H1 (cell line): ENCODE measurements around the gene SFMBT2. TPM values are rescaled to one million over a fixed set of nuclear protein-coding genes. Genes with fewer than 3 reads are reported as not detected.

Experiments
- CTCF ChIA-PET: fragments of 300-600 bp; sonication (Branson Sonifier 250); formaldehyde crosslinking; loops from one replicate; lab custom pipeline; 2021; ENCODE audit not compliant: partially characterized antibody; lab: Charles Lee
- POLR2A ChIA-PET: fragments of 300-600 bp; sonication (Branson Sonifier 250); formaldehyde crosslinking; loops from one replicate; lab custom pipeline; 2021; ENCODE audit warnings: inconsistent platforms; ENCODE audit not compliant: partially characterized antibody; lab: Charles Lee
- DNase-seq, 2 experiments: peaks; one replicate each; pipeline versions ENCODE4 v3.0.0 to v3.0.0-alpha.2; 2010 to 2022; ENCODE audit warnings: low spot score in 2 of 2, low read depth in 1 of 2, mixed read lengths in 1 of 2
- FAIRE-seq: peaks from 2 replicates; lab custom pipeline; 2011; peaks lifted over from hg19 to GRCh38; lab: Jason Lieb, UNC
- H2AFZ ChIP-seq: 2 replicates; pipeline ENCODE4 v1.8.1; 2012; ENCODE audit warnings: low read length, inconsistent platforms
- H2AK5ac ChIP-seq: 2 replicates; pipeline ENCODE4 v1.6.1; 2013; ENCODE audit warnings: low read depth, low read length
- H2BK120ac ChIP-seq: replicated peaks from 2 replicates; pipeline ENCODE3; 2013; ENCODE audit warnings: low read depth, low read length, inconsistent platforms
- H2BK12ac ChIP-seq: 2 replicates; pipeline ENCODE4 v1.6.1; 2013; ENCODE audit warnings: low read depth, low read length
- H2BK15ac ChIP-seq: 2 replicates; pipeline ENCODE4 v1.6.1; 2013; ENCODE audit warnings: low read length
- H2BK20ac ChIP-seq: 2 replicates; pipeline ENCODE4 v1.6.1; 2013; ENCODE audit warnings: low read length
- H2BK5ac ChIP-seq: 2 replicates; pipeline ENCODE4 v1.6.1; 2013; ENCODE audit warnings: low read depth, low read length
- H3K14ac ChIP-seq: 2 replicates; pipeline ENCODE4 v1.6.1; 2013; ENCODE audit warnings: inconsistent platforms; ENCODE audit not compliant: insufficient read length
- H3K18ac ChIP-seq: 2 replicates; pipeline ENCODE4 v1.6.1; 2013; ENCODE audit warnings: low read length; ENCODE audit errors: extremely low read depth
- H3K23ac ChIP-seq: 2 replicates; pipeline ENCODE4 v1.6.1; 2013; ENCODE audit warnings: inconsistent platforms; ENCODE audit not compliant: insufficient read length
- H3K23me2 ChIP-seq: 2 replicates; pipeline ENCODE4 v1.6.1; 2013; ENCODE audit warnings: low read depth, low read length
- H3K27ac ChIP-seq: 2 replicates; pipeline ENCODE4 v1.6.1; 2011; ENCODE audit warnings: low read depth, low read length, inconsistent platforms
- H3K27me3 ChIP-seq, 4 experiments: replicated peaks in 1 of 4; 1 replicate in 1 of 4; 2 replicates in 3 of 4; pipeline versions ENCODE4 v1.6.1 to v1.8.1; 2011 to 2013; ENCODE audit warnings: low read length in 3 of 4, mild to moderate bottlenecking in 3 of 4, inconsistent platforms in 2 of 4, mixed read lengths in 2 of 4, moderate library complexity in 1 of 4; ENCODE audit not compliant: control insufficient read depth in 3 of 4, insufficient read depth in 3 of 4; ENCODE audit errors: extremely low read depth in 1 of 4
- H3K36me3 ChIP-seq, 4 experiments: 2 replicates each; pipeline versions ENCODE4 v1.6.1 to v1.8.1; 2011 to 2013; ENCODE audit warnings: mild to moderate bottlenecking in 4 of 4, low read length in 3 of 4, moderate library complexity in 2 of 4, control low read depth in 1 of 4, inconsistent platforms in 1 of 4; ENCODE audit not compliant: insufficient read depth in 4 of 4, control insufficient read depth in 2 of 4
- H3K4ac ChIP-seq: replicated peaks from 2 replicates; pipeline ENCODE3; 2013; ENCODE audit warnings: low read length, low read depth, mixed read lengths, inconsistent platforms; ENCODE audit not compliant: insufficient read length
- H3K4me1 ChIP-seq, 4 experiments: replicated peaks in 1 of 4; 1 replicate in 1 of 4; 2 replicates in 3 of 4; pipeline versions ENCODE4 v1.6.1 to v1.8.1; 2011 to 2013; ENCODE audit warnings: low read length in 3 of 4, inconsistent platforms in 2 of 4, mixed read lengths in 1 of 4; ENCODE audit not compliant: insufficient read depth in 4 of 4, control insufficient read depth in 3 of 4
- H3K4me2 ChIP-seq, 2 experiments: 2 replicates each; pipeline versions ENCODE4 v1.6.1 to v1.8.1; 2011 to 2013; ENCODE audit warnings: low read depth in 2 of 2, low read length in 2 of 2, control low read depth in 1 of 2, inconsistent platforms in 1 of 2, mild to moderate bottlenecking in 1 of 2; ENCODE audit not compliant: insufficient read depth in 1 of 2
- H3K4me3 ChIP-seq, 4 experiments: fragments of 200-600, 300-600 bp in 1 of 4; sonication (generic), shearing (Covaris generic), sonication (Bioruptor Twin) in 1 of 4; 2 replicates each; pipeline versions ENCODE4 v1.5.1 to v1.8.1; 2011 to 2016; ENCODE audit warnings: low read length in 4 of 4, low read depth in 3 of 4, control low read depth in 2 of 4, inconsistent platforms in 2 of 4, mild to moderate bottlenecking in 2 of 4, mixed read lengths in 1 of 4, moderate library complexity in 1 of 4; ENCODE audit not compliant: insufficient read depth in 2 of 4; ENCODE audit errors: extremely low read depth in 1 of 4
- H3K56ac ChIP-seq: replicated peaks from 2 replicates; pipeline ENCODE3; 2013; ENCODE audit warnings: low read depth, mild to moderate bottlenecking, mixed read lengths, low read length, inconsistent platforms; ENCODE audit not compliant: insufficient read length
- H3K79me1 ChIP-seq: 2 replicates; pipeline ENCODE4 v1.6.1; 2013; ENCODE audit warnings: low read depth, low read length, control low read depth
- H3K79me2 ChIP-seq, 2 experiments: 2 replicates each; pipeline versions ENCODE4 v1.6.1 to v1.8.1; 2012 to 2013; ENCODE audit warnings: low read length in 2 of 2, mild to moderate bottlenecking in 2 of 2, inconsistent platforms in 1 of 2; ENCODE audit not compliant: insufficient read depth in 2 of 2, control insufficient read depth in 1 of 2
- H3K9ac ChIP-seq, 4 experiments: replicated peaks in 1 of 4; 1 replicate in 1 of 4; 2 replicates in 3 of 4; pipeline versions ENCODE4 v1.6.1 to v1.8.1; 2011 to 2013; ENCODE audit warnings: low read depth in 3 of 4, low read length in 3 of 4, control low read depth in 2 of 4, mild to moderate bottlenecking in 2 of 4, moderate library complexity in 2 of 4, inconsistent platforms in 1 of 4; ENCODE audit errors: extremely low read depth in 1 of 4
- H3K9me3 ChIP-seq, 2 experiments: 2 replicates each; pipeline versions ENCODE4 v1.6.1 to v1.8.1; 2012 to 2013; ENCODE audit warnings: mild to moderate bottlenecking in 2 of 2, moderate library complexity in 2 of 2, control low read depth in 1 of 2, inconsistent platforms in 1 of 2, low read depth in 1 of 2, low read length in 1 of 2, mixed read lengths in 1 of 2; ENCODE audit not compliant: insufficient read depth in 2 of 2
- H4K20me1 ChIP-seq, 2 experiments: replicated peaks in 1 of 2; 2 replicates each; pipeline versions ENCODE3 to v1.8.1; 2011 to 2013; ENCODE audit warnings: inconsistent platforms in 2 of 2, low read length in 2 of 2, mild to moderate bottlenecking in 1 of 2; ENCODE audit not compliant: insufficient read depth in 2 of 2, control insufficient read depth in 1 of 2
- H4K5ac ChIP-seq: 2 replicates; pipeline ENCODE4 v1.6.1; 2013; ENCODE audit warnings: low read length, low read depth, mixed read lengths, inconsistent platforms; ENCODE audit not compliant: insufficient read length
- H4K8ac ChIP-seq: 2 replicates; pipeline ENCODE4 v1.8.0; 2013; ENCODE audit warnings: mild to moderate bottlenecking, moderate library complexity, low read length, inconsistent platforms; ENCODE audit not compliant: insufficient read depth; ENCODE audit errors: extremely low read depth
- H4K91ac ChIP-seq: replicated peaks from 2 replicates; pipeline ENCODE3; 2013; ENCODE audit warnings: low read length, mixed read lengths, inconsistent platforms; ENCODE audit not compliant: insufficient read length
- EGR1 ChIP-seq: IDR thresholded peaks from 2 replicates; pipeline ENCODE4 v1.6.1; 2011; ENCODE audit warnings: low read depth, low read length, borderline replicate concordance
- WGBS, 2 experiments: shearing (Covaris generic) in 1 of 2; methylation state at CpG; one replicate each; pipeline versions ENCODE4 v1.1.6 to v1.1.7; 2013 to 2015; ENCODE audit warnings: low lambda C conversion rate in 2 of 2, mixed read lengths in 2 of 2, inconsistent platforms in 1 of 2, low coverage in 1 of 2, missing lambda C conversion rate in 1 of 2; ENCODE audit not compliant: insufficient replicate concordance in 2 of 2, insufficient coverage in 1 of 2, insufficient read length in 1 of 2; ENCODE audit errors: extremely low coverage in 1 of 2, missing lambda C conversion rate in 1 of 2; 5-methylcytosine and 5-hydroxymethylcytosine counted together
- polyA plus RNA-seq, 7 experiments: library from polyadenylated mRNA; depleted of rRNA in 3 of 7; stranded (reverse) in 5 of 7; unstranded in 2 of 7; fragments of >200 nt in 5 of 7; fragments of 200-250 nt in 2 of 7; gene quantifications; 1 replicate in 5 of 7; 2 replicates in 1 of 7; 4 replicates in 1 of 7; pipeline versions ENCODE4 v1.2.1 to v1.2.3, GENCODE V29; 2011 to 2013; ENCODE audit warnings: missing spikeins in 2 of 7, mixed read lengths in 2 of 7
- total RNA-seq: library from RNA; stranded (reverse); fragmentation: NEBNext Ultra II Directional; extraction: Animal tissue kit (Norgen Biotek cat#: 25700); gene quantifications from 2 replicates; pipeline ENCODE4 v1.2.1, GENCODE V29; 2021

Gene SFMBT2
- total and polyA plus RNA-seq, 2 of the 8 experiments (the other 6 are each of a cell fraction or from before 2014, with no cell fraction given), result 2.9 to 11.0 TPM

DNA sequence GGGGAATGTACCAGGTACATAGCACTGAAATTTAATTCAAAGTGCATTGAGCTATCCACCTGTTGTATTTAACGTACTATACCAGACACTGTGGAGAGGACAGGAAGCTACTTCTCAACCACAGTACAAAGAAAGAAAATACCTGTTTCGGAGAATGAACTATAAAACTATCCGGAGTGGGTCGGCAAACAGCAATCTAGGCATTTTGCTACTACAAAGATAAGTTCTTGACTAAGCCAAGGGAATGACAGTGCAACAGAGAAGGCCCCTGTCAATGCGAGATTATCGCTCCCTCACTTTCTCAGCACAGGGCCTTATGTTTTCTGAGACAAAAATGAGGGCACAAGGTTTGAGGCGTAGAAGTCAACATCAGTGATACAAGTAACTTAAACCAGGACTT lies 27.4 kb downstream of the SFMBT2 start:
- Histone ChIP-seq H3K79me1 (peaks cover 6% of the 10 kb centered on the region), H4K20me1 (peaks cover 0 to 3% of the 10 kb centered on the region in 2 experiments), H4K5ac (no peak overlapping the region), H3K18ac (no peak overlapping the region), H3K56ac (no peak overlapping the region), H3K27ac (no peak overlapping the region), H2BK120ac (no peak overlapping the region), H3K4me3 (no peak overlapping the region), H3K14ac (no peak overlapping the region), H3K9ac (no peak overlapping the region), H3K4me1 (no peaks in the 10 kb centered on the region), H2BK20ac (no peak overlapping the region), H2BK12ac (no peak overlapping the region), H3K27me3 (no peaks in the 10 kb centered on the region), H2BK15ac (no peak overlapping the region), H4K8ac (no peak overlapping the region), H3K4me2 (no peak overlapping the region), H3K23ac (no peak overlapping the region), H3K9me3 (no peaks in the 10 kb centered on the region; a peak in 1 of 4 replicates), H2AFZ (no peak overlapping the region), H2AK5ac (no peak overlapping the region), H3K79me2 (peaks cover 0 to 23% of the 10 kb centered on the region in 2 experiments; a peak in 2 of 4 replicates), H3K36me3 (peaks cover 2 to 16% (median 9%) of the 10 kb centered on the region in 4 experiments; a peak in 6 of 8 replicates), H3K4ac (no peak overlapping the region), H3K23me2 (peaks cover 3% of the 10 kb centered on the region; the same call in 1 of the 2 replicates), H2BK5ac (no peak overlapping the region), H4K91ac (no peak overlapping the region)
- FAIRE-seq, result no peak
- POLR2A ChIA-PET, result no interaction called here
- DNase-seq, result no peak
- CTCF ChIA-PET, result interaction anchor here (0.6 to 1.4 kb wide), 6 partner anchors 11 to 262 kb away, joined by 3 to 4 read pairs (median 3); no protein-coding TSS in a partner anchor
- TF ChIP-seq EGR1, result no peak
- WGBS, 2 experiments, result 86% methylated on average over 7 of the region's 7 CpGs; no CpG with 5 or more reads in 1 of the 2 experiments
